ENCODE results near the gene IRAK2. TPM values are rescaled to one million over a fixed set of nuclear protein-coding genes. Genes with fewer than 3 reads are reported as not detected.

Gene IRAK2
- total RNA-seq, 2 experiments from 2014 or later, result 5.1 to 5.2 TPM

GRCh38 chr3:10223676-10224639 lies 59.2 kb downstream of the IRAK2 start:
- ChIA-PET CTCF (interaction anchor here (0.8 to 2.6 kb wide), 18 partner anchors 11 to 238 kb away, joined by 3 to 13 read pairs (median 4); partner anchors contain the start of genes TATDN2 and VHL), POLR2A (interaction anchor here (1.0 to 6.6 kb wide), 16 partner anchors 10 to 237 kb away, joined by 3 to 71 read pairs (median 7); partner anchors contain the start of genes BRK1, EMC3, IRAK2 and TATDN2)
- DNase-seq, result peak; percentile 76
- H3K4me1 Mint-ChIP-seq, result peaks cover 82% of the 10 kb centered on the region
- H3K4me3 Mint-ChIP-seq, result no peak overlapping the region
- no peaks in the 10 kb centered on the region for H3K9me3 Mint-ChIP-seq
- peak overlapping the region; percentile 67 for H3K27ac Mint-ChIP-seq
- H3K36me3 Mint-ChIP-seq (ENCODE audit: low read depth), result peaks cover 35% of the 10 kb centered on the region
- no peaks in the 10 kb centered on the region for H3K27me3 Mint-ChIP-seq

- H3K36me3 Mint-ChIP-seq (ENCODE audit: low read depth), result peaks cover 35% of the 10 kb centered on the region
- CTCF ChIA-PET, result interaction anchor here (1.1 to 2.6 kb wide), 6 partner anchors 25 to 292 kb away, joined by 3 to 12 read pairs (median 4); partner anchors contain the start of gene SEC13
- DNase-seq, result peak; percentile 76
- POLR2A ChIA-PET, result interaction anchor here (0.8 to 1.3 kb wide), 4 partner anchors 13 to 26 kb away, joined by 3 to 5 read pairs (median 4); partner anchors contain the start of gene TATDN2
- H3K9me3 Mint-ChIP-seq, result no peaks in the 10 kb centered on the region
- H3K27me3 Mint-ChIP-seq, result no peaks in the 10 kb centered on the region
- H3K27ac Mint-ChIP-seq, result peak overlapping the region; percentile 65
- peaks cover 81% of the 10 kb centered on the region for H3K4me1 Mint-ChIP-seq
- peak overlapping the region; percentile 1 for H3K4me3 Mint-ChIP-seq
These were observed 60.3 kb downstream of the IRAK2 start for GRCh38 chr3:10224794-10225665.

GRCh38 chr3:10226293-10226692 lies 61.6 kb downstream of the IRAK2 start:
- CTCF ChIA-PET, result interaction anchor here (0.6 to 1.9 kb wide), 5 partner anchors 24 to 300 kb away, joined by 3 to 4 read pairs (median 3); partner anchors contain the start of gene SEC13
- no peak for DNase-seq
- Mint-ChIP-seq H3K9me3 (no peaks in the 10 kb centered on the region), H3K4me1 (peaks cover 71% of the 10 kb centered on the region), H3K27me3 (no peaks in the 10 kb centered on the region), H3K4me3 (no peak overlapping the region), H3K36me3 (ENCODE audit: low read depth) (peaks cover 28% of the 10 kb centered on the region), H3K27ac (no peak overlapping the region)
- POLR2A ChIA-PET, result interaction anchor here (0.8 to 1.3 kb wide), 5 partner anchors 12 to 28 kb away, joined by 3 to 5 read pairs (median 4); partner anchors contain the start of gene TATDN2

- Mint-ChIP-seq H3K27ac (peak overlapping the region; percentile 72), H3K36me3 (ENCODE audit: low read depth) (peaks cover 19% of the 10 kb centered on the region), H3K4me1 (peaks cover 59% of the 10 kb centered on the region), H3K4me3 (peak overlapping the region; percentile 6), H3K9me3 (no peaks in the 10 kb centered on the region), H3K27me3 (no peaks in the 10 kb centered on the region)
- CTCF ChIA-PET, result interaction anchor here (0.6 to 1.8 kb wide), 3 partner anchors 15 to 56 kb away, joined by 3 to 4 read pairs (median 3); no protein-coding TSS in a partner anchor
- POLR2A ChIA-PET, result interaction anchor here (0.6 to 2.1 kb wide), 7 partner anchors 10 to 112 kb away, joined by 3 to 9 read pairs (median 3); partner anchors contain the start of gene TATDN2
- DNase-seq, result peak; percentile 52
These were observed 63.7 kb downstream of the IRAK2 start for GRCh38 chr3:10228248-10228950.

- peaks cover 47% of the 10 kb centered on the region for H3K4me1 Mint-ChIP-seq
- no peaks in the 10 kb centered on the region for H3K27me3 Mint-ChIP-seq
- DNase-seq, result no peak
- H3K9me3 Mint-ChIP-seq, result no peaks in the 10 kb centered on the region
- no peak overlapping the region for H3K27ac Mint-ChIP-seq
- H3K4me3 Mint-ChIP-seq, result no peak overlapping the region
- CTCF ChIA-PET, result no interaction called here
- peaks cover 18% of the 10 kb centered on the region for H3K36me3 Mint-ChIP-seq (ENCODE audit: low read depth)
- POLR2A ChIA-PET, result interaction anchor here (1.6 to 2.1 kb wide), 3 partner anchors 9 to 19 kb away, joined by 3 to 9 read pairs (median 4); partner anchors contain the start of gene TATDN2
These were observed 64.9 kb downstream of the IRAK2 start for GRCh38 chr3:10229576-10229975.

GRCh38 chr3:10232137-10232536 lies 67.4 kb downstream of the IRAK2 start:
- Mint-ChIP-seq H3K27me3 (no peaks in the 10 kb centered on the region), H3K36me3 (ENCODE audit: low read depth) (peaks cover 28% of the 10 kb centered on the region), H3K9me3 (peaks cover 4% of the 10 kb centered on the region), H3K4me3 (no peak overlapping the region), H3K4me1 (peaks cover 35% of the 10 kb centered on the region), H3K27ac (peak overlapping the region; percentile 79)
- DNase-seq, result no peak
- CTCF ChIA-PET, result interaction anchor here (1.0 kb wide), 1 partner anchor 9 kb away, joined by 3 read pairs; no protein-coding TSS in a partner anchor
- POLR2A ChIA-PET, result interaction anchor here (0.8 to 2.4 kb wide), 2 partner anchors 10 to 17 kb away, joined by 4 to 13 read pairs; partner anchors contain the start of gene TATDN2

GRCh38 chr3:10233988-10234387 lies 69.3 kb downstream of the IRAK2 start:
- no peak for DNase-seq
- ChIA-PET CTCF (no interaction called here), POLR2A (no interaction called here)
- H3K9me3 Mint-ChIP-seq, result peaks cover 4% of the 10 kb centered on the region
- peaks cover 35% of the 10 kb centered on the region for H3K4me1 Mint-ChIP-seq
- no peaks in the 10 kb centered on the region for H3K27me3 Mint-ChIP-seq
- no peak overlapping the region for H3K4me3 Mint-ChIP-seq
- H3K27ac Mint-ChIP-seq, result no peak overlapping the region
- peaks cover 36% of the 10 kb centered on the region for H3K36me3 Mint-ChIP-seq (ENCODE audit: low read depth)

GRCh38 chr3:10234526-10235230 lies 70.0 kb downstream of the IRAK2 start:
- CTCF ChIA-PET, result no interaction called here
- Mint-ChIP-seq H3K27ac (no peak overlapping the region), H3K4me3 (no peak overlapping the region), H3K27me3 (no peaks in the 10 kb centered on the region), H3K4me1 (peaks cover 36% of the 10 kb centered on the region), H3K36me3 (ENCODE audit: low read depth) (peaks cover 38% of the 10 kb centered on the region), H3K9me3 (peaks cover 4% of the 10 kb centered on the region)
- no peak for DNase-seq
- POLR2A ChIA-PET, result no interaction called here

- CTCF ChIA-PET, result no interaction called here
- H3K36me3 Mint-ChIP-seq (ENCODE audit: low read depth), result peaks cover 39% of the 10 kb centered on the region
These were observed 70.8 kb downstream of the IRAK2 start for GRCh38 chr3:10235551-10235950.

GRCh38 chr3:10238345-10239183 lies 73.8 kb downstream of the IRAK2 start:
- peak; percentile 68 for DNase-seq
- Mint-ChIP-seq H3K9me3 (peaks cover 4% of the 10 kb centered on the region), H3K4me1 (peaks cover 57% of the 10 kb centered on the region), H3K36me3 (ENCODE audit: low read depth) (peaks cover 39% of the 10 kb centered on the region), H3K4me3 (no peak overlapping the region), H3K27ac (peak overlapping the region; percentile 91), H3K27me3 (no peaks in the 10 kb centered on the region)
- ChIA-PET CTCF (interaction anchor here (0.6 to 1.5 kb wide), 4 partner anchors 10 to 122 kb away, joined by 3 to 9 read pairs (median 4); partner anchors contain the start of gene TATDN2), POLR2A (interaction anchor here (0.6 to 2.2 kb wide), 7 partner anchors 10 to 97 kb away, joined by 3 to 15 read pairs (median 4); partner anchors contain the start of genes TATDN2 and VHL)

More at GRCh38 chr3:10235551-10235950, 70.8 kb downstream of the IRAK2 start:
- H3K4me3 Mint-ChIP-seq, result no peak overlapping the region
- no peaks in the 10 kb centered on the region for H3K27me3 Mint-ChIP-seq
- POLR2A ChIA-PET, result no interaction called here
- no peak overlapping the region for H3K27ac Mint-ChIP-seq
- no peak for DNase-seq
- H3K4me1 Mint-ChIP-seq, result peaks cover 38% of the 10 kb centered on the region
- peaks cover 4% of the 10 kb centered on the region for H3K9me3 Mint-ChIP-seq
